IMR-90 (cell line): ENCODE results near the gene GIT2. TPM values are rescaled to one million over a fixed set of nuclear protein-coding genes. Genes with fewer than 3 reads are reported as not detected.
A peak's percentile ranks its signal among the peaks of the same experiment; 100 is the strongest.

ENCODE experiments used
- ATAC-seq: fragments of 200-7000 bp; cut with Tn5 transposase; 2 replicates; pipeline ENCODE4 v1.9.1; 2020; ENCODE audit warnings: low read depth, mild to moderate bottlenecking, moderate library complexity
- BruUV-seq: library from RNA; stranded (reverse); fragments of 400-500 nt; replicated peaks from 2 replicates; lab custom pipeline; 2021; lab: Mats Ljungman, UMichigan
- CTCF ChIA-PET: fragments of 300-600 bp; formaldehyde crosslinking; extraction: SDS; loops from one replicate; lab custom pipeline; 2021; ENCODE audit warnings: antibody characterized with exemption; lab: Yijun Ruan, JAX
- POLR2A ChIA-PET: fragments of 300-600 bp; sonication (Branson Sonifier 250); formaldehyde crosslinking; loops from one replicate; lab custom pipeline; 2022; ENCODE audit warnings: antibody characterized with exemption; ENCODE audit not compliant: unreplicated experiment; lab: Charles Lee
- DNase-seq: peaks from one replicate; pipeline ENCODE4 v3.0.0; 2013
- H2AFZ ChIP-seq: replicated peaks from 2 replicates; pipeline ENCODE3; 2013; ENCODE audit warnings: low read length, mild to moderate bottlenecking; ENCODE audit not compliant: poor library complexity
- H2AK5ac ChIP-seq: 2 replicates; pipeline ENCODE4 v1.6.1; 2013; ENCODE audit warnings: low read depth, low read length, inconsistent platforms
- H2AK9ac ChIP-seq: replicated peaks from 2 replicates; pipeline ENCODE3; 2013; ENCODE audit warnings: mild to moderate bottlenecking, low read depth, low read length, moderate library complexity; ENCODE audit not compliant: poor library complexity
- H2BK120ac ChIP-seq: 2 replicates; pipeline ENCODE4 v1.6.1; 2013; ENCODE audit warnings: low read depth, low read length, inconsistent platforms
- H2BK15ac ChIP-seq: 3 replicates; pipeline ENCODE4 v1.6.1; 2013; ENCODE audit warnings: low read depth, low read length, inconsistent platforms
- H2BK20ac ChIP-seq: 2 replicates; pipeline ENCODE4 v1.6.1; 2013; ENCODE audit warnings: low read depth, mild to moderate bottlenecking, inconsistent platforms, low read length, moderate library complexity
- H2BK5ac ChIP-seq: 2 replicates; pipeline ENCODE4 v1.6.1; 2013; ENCODE audit warnings: mild to moderate bottlenecking, low read depth, low read length, inconsistent platforms; ENCODE audit not compliant: poor library complexity, severe bottlenecking
- H3K14ac ChIP-seq: replicated peaks from 2 replicates; pipeline ENCODE4 v1.6.1; 2013; ENCODE audit warnings: low read depth, low read length, inconsistent platforms
- H3K18ac ChIP-seq: 2 replicates; pipeline ENCODE4 v1.6.1; 2013; ENCODE audit warnings: low read depth, low read length, control low read depth
- H3K23ac ChIP-seq: 2 replicates; pipeline ENCODE4 v1.6.1; 2013; ENCODE audit warnings: low read depth, low read length, inconsistent platforms
- H3K27ac ChIP-seq: 2 replicates; pipeline ENCODE4 v1.5.1; 2013; ENCODE audit warnings: mild to moderate bottlenecking, control low read depth, low read length; ENCODE audit not compliant: insufficient read depth
- H3K27me3 ChIP-seq: 2 replicates; pipeline ENCODE4 v1.6.1; 2013; ENCODE audit warnings: low read length; ENCODE audit not compliant: control insufficient read depth, insufficient read depth
- H3K36me3 ChIP-seq: 2 replicates; pipeline ENCODE4 v1.6.1; 2013; ENCODE audit warnings: low read length, mixed read lengths; ENCODE audit not compliant: control insufficient read depth, insufficient read depth
- H3K4ac ChIP-seq: 2 replicates; pipeline ENCODE4 v1.6.1; 2013; ENCODE audit warnings: low read depth, low read length, inconsistent platforms
- H3K4me1 ChIP-seq: 2 replicates; pipeline ENCODE4 v1.6.1; 2013; ENCODE audit warnings: low read length, mixed read lengths; ENCODE audit not compliant: control insufficient read depth, insufficient read depth
- H3K4me2 ChIP-seq: 2 replicates; pipeline ENCODE4 v1.6.1; 2013; ENCODE audit warnings: low read depth, mild to moderate bottlenecking, control low read depth, low read length, moderate library complexity
- H3K4me3 ChIP-seq: 2 replicates; pipeline ENCODE4 v1.5.1; 2013; ENCODE audit warnings: low read depth, mild to moderate bottlenecking, control low read depth, low read length, moderate library complexity; ENCODE audit not compliant: insufficient read depth
- H3K56ac ChIP-seq: 2 replicates; pipeline ENCODE4 v1.6.1; 2013; ENCODE audit warnings: low read length, inconsistent platforms; ENCODE audit not compliant: insufficient read depth; ENCODE audit errors: extremely low read depth
- H3K79me1 ChIP-seq, 2 experiments: 2 replicates each; pipeline ENCODE4 v1.6.1; 2013; ENCODE audit warnings: low read length in 2 of 2, inconsistent platforms in 1 of 2, low read depth in 1 of 2
- H3K9ac ChIP-seq: 2 replicates; pipeline ENCODE4 v1.6.1; 2013; ENCODE audit warnings: low read depth, low read length, control low read depth
- H3K9me1 ChIP-seq: 2 replicates; pipeline ENCODE4 v1.6.1; 2013; ENCODE audit warnings: low read length, inconsistent platforms; ENCODE audit not compliant: insufficient read depth
- H3K9me3 ChIP-seq: 2 replicates; pipeline ENCODE4 v1.6.1; 2013; ENCODE audit warnings: low read length; ENCODE audit not compliant: control insufficient read depth, insufficient read depth
- H4K20me1 ChIP-seq: 2 replicates; pipeline ENCODE4 v1.6.1; 2013; ENCODE audit warnings: low read length, inconsistent platforms; ENCODE audit not compliant: insufficient read depth
- H4K5ac ChIP-seq: 2 replicates; pipeline ENCODE4 v1.6.1; 2013; ENCODE audit warnings: mild to moderate bottlenecking, low read depth, low read length, control low read depth
- H4K8ac ChIP-seq, 2 experiments: 2 replicates each; pipeline ENCODE4 v1.6.1; 2013; ENCODE audit warnings: low read depth in 2 of 2, low read length in 2 of 2, control low read depth in 1 of 2, inconsistent platforms in 1 of 2
- H4K91ac ChIP-seq: 2 replicates; pipeline ENCODE4 v1.6.1; 2013; ENCODE audit warnings: low read depth, low read length, inconsistent platforms; ENCODE audit not compliant: insufficient read depth
- BHLHE40 ChIP-seq: fragments of 150-350 bp; IDR thresholded peaks from 2 replicates; pipeline ENCODE4 v1.6.1; 2016; ENCODE audit warnings: mild to moderate bottlenecking, low read depth, low read length
- CEBPB ChIP-seq: IDR thresholded peaks from 2 replicates; pipeline ENCODE4 v1.6.1; 2012; ENCODE audit warnings: low read depth, low read length, improper control_type of control experiment
- CHD1 ChIP-seq: IDR thresholded peaks from 2 replicates; pipeline ENCODE4 v1.6.1; 2012; ENCODE audit warnings: low read depth, low read length, improper control_type of control experiment
- CTCF ChIP-seq: conservative IDR thresholded peaks from 2 replicates; pipeline ENCODE4 v1.5.1; 2012; ENCODE audit warnings: mild to moderate bottlenecking, low read depth, low read length, improper control_type of control experiment
- ELK1 ChIP-seq: fragments of 150-350 bp; IDR thresholded peaks from 2 replicates; pipeline ENCODE4 v1.6.1; 2016; ENCODE audit warnings: low read depth, mild to moderate bottlenecking, low read length, moderate library complexity, borderline replicate concordance
- FOS ChIP-seq: fragments of 150-350 bp; IDR thresholded peaks from 2 replicates; pipeline ENCODE4 v1.6.1; 2016; ENCODE audit warnings: low read depth, low read length
- MAFK ChIP-seq: IDR thresholded peaks from 2 replicates; pipeline ENCODE4 v1.6.1; 2012; ENCODE audit warnings: low read depth, low read length, improper control_type of control experiment
- MAZ ChIP-seq: IDR thresholded peaks from 2 replicates; pipeline ENCODE4 v1.6.1; 2012; ENCODE audit warnings: low read depth, mild to moderate bottlenecking, low read length, improper control_type of control experiment, moderate library complexity, borderline replicate concordance
- MXI1 ChIP-seq: IDR thresholded peaks from 2 replicates; pipeline ENCODE4 v1.6.1; 2012; ENCODE audit warnings: low read depth, mild to moderate bottlenecking, low read length, moderate library complexity, borderline replicate concordance
- NFE2L2 ChIP-seq: fragments of 150-350 bp; IDR thresholded peaks from 2 replicates; pipeline ENCODE4 v1.6.1; 2016; ENCODE audit warnings: low read depth, mild to moderate bottlenecking, low read length
- POLR2A ChIP-seq: IDR thresholded peaks from 2 replicates; pipeline ENCODE4 v1.6.1; 2012; ENCODE audit warnings: mild to moderate bottlenecking, low read depth, low read length
- RAD21 ChIP-seq: IDR thresholded peaks from 2 replicates; pipeline ENCODE4 v1.6.1; 2012; ENCODE audit warnings: low read length, improper control_type of control experiment
- RCOR1 ChIP-seq: IDR thresholded peaks from 2 replicates; pipeline ENCODE4 v1.6.1; 2012; ENCODE audit warnings: mild to moderate bottlenecking, low read length, improper control_type of control experiment; ENCODE audit not compliant: insufficient replicate concordance
- RFX5 ChIP-seq: IDR thresholded peaks from 2 replicates; pipeline ENCODE4 v1.8.0; 2012; ENCODE audit warnings: low read depth, mild to moderate bottlenecking, low read length, moderate library complexity
- WGBS, 2 experiments: methylation state at CpG; one replicate each; pipeline versions ENCODE4 v1.1.5 to v1.1.7; 2013; ENCODE audit warnings: missing lambda C conversion rate in 2 of 2; ENCODE audit not compliant: insufficient read length in 1 of 2; ENCODE audit errors: extremely low coverage in 2 of 2; 5-methylcytosine and 5-hydroxymethylcytosine counted together
- dilution Hi-C: fragments of 300-500 bp; cut with HindIII; formaldehyde crosslinking; loops from one replicate; pipeline ENCODE4 v1.14.3; 2018; ENCODE audit warnings: low sequenced_read_pairs; ENCODE audit not compliant: unreplicated experiment
- in situ Hi-C: fragments of 300-500 bp; cut with MboI; formaldehyde crosslinking; loops from 3 replicates; pipeline ENCODE4 v1.14.3; 2019; ENCODE audit warnings: low sequenced_read_pairs, inconsistent platforms, mixed read lengths
- intact Hi-C: fragments of 100-400 bp; cut with micrococcal nuclease; formaldehyde crosslinking; loops from 2 replicates; pipeline ENCODE4 v1.10.0; 2022
- polyA plus RNA-seq, 3 experiments: library from polyadenylated mRNA; depleted of rRNA; stranded (reverse); fragments of >200 nt; gene quantifications; 2 replicates each; pipeline ENCODE4 v1.2.3, GENCODE V29; 2012; ENCODE audit warnings: low replicate concordance in 1 of 3
- total RNA-seq: library from RNA; depleted of rRNA; stranded (reverse); fragments of >200 nt; gene quantifications from 2 replicates; pipeline ENCODE4 v1.2.3, GENCODE V29; 2012

The GIT2 gene
- total and polyA plus RNA-seq, 2 of the 4 experiments (the other 2 are of a cell fraction) = 48.0 to 71.9 TPM

GRCh38 chr12:109988903-109989302 lies 7.3 kb downstream of the GIT2 start:
- peak overlapping the region; percentile 7; the same call in 1 of the 3 replicates for H2BK15ac ChIP-seq
- dilution Hi-C loops = no loop called here
- intact Hi-C loops = no loop called here
- no peak overlapping the region for H3K9ac ChIP-seq
- 93% methylated on average over 4 of the region's 8 CpGs; no CpG with 5 or more reads in 1 of the 2 experiments for WGBS, 2 experiments
- POLR2A ChIA-PET = no interaction called here
- H2BK5ac ChIP-seq = peak overlapping the region; percentile 48
- H3K4me3 ChIP-seq = no peak overlapping the region
- 0 out of 4 replicates have a peak overlapping the region, but pooled peaks of 1 of the 2 experiments have one; percentile 6 for H4K8ac ChIP-seq
- 0 out of 2 replicates have a peak overlapping the region, but pooled peaks have one; percentile 25 for H3K56ac ChIP-seq
- in situ Hi-C loops = no loop called here
- CTCF ChIA-PET = no interaction called here
- H4K20me1 ChIP-seq = peaks cover 7% of the 10 kb centered on the region; the same call in 1 of the 2 replicates
- BruUV-seq = no TSS peak
- H3K4me1 ChIP-seq = peaks cover 14% of the 10 kb centered on the region
- H2AFZ ChIP-seq = no peak overlapping the region
- H2BK120ac ChIP-seq = peak overlapping the region; percentile 35; the same call in 1 of the 2 replicates
- peak overlapping the region; percentile 25; the same call in 1 of the 2 replicates for H3K23ac ChIP-seq
- H3K4ac ChIP-seq = peak overlapping the region; percentile 61; the same call in 1 of the 2 replicates
- H3K9me3 ChIP-seq = no peaks in the 10 kb centered on the region
- H3K27me3 ChIP-seq = no peaks in the 10 kb centered on the region
- ATAC-seq (no peak), DNase-seq (no peak)
- H2AK5ac ChIP-seq = peak overlapping the region; percentile 81; the same call in 1 of the 2 replicates
- 0 out of 2 replicates have a peak overlapping the region, but pooled peaks have one; percentile 12 for H4K5ac ChIP-seq
- H4K91ac ChIP-seq = no peak overlapping the region
- H3K79me1 ChIP-seq = peaks cover 28 to 61% of the 10 kb centered on the region in 2 experiments
- peaks cover 20% of the 10 kb centered on the region for H3K36me3 ChIP-seq
- H2BK20ac ChIP-seq = peak overlapping the region; percentile 66; the same call in 1 of the 2 replicates
- peak overlapping the region; percentile 77; the same call in 1 of the 2 replicates for H3K18ac ChIP-seq
- H3K27ac ChIP-seq = peak overlapping the region; percentile 45; the same call in 1 of the 2 replicates
- H3K14ac ChIP-seq = peak overlapping the region; percentile 52; the same call in 1 of the 2 replicates
- no peak overlapping the region; the same call in 1 of the 2 replicates for H3K4me2 ChIP-seq
- TF ChIP-seq CHD1 = no peak
- no peak for TF ChIP-seq POLR2A
- no peak for TF ChIP-seq NFE2L2
- TF ChIP-seq CEBPB = no peak
- no peak for TF ChIP-seq MAZ
- TF ChIP-seq ELK1 = no peak
- TF ChIP-seq FOS = no peak
- no peak for TF ChIP-seq RCOR1
- TF ChIP-seq MXI1 = no peak
- TF ChIP-seq CTCF = no peak
- TF ChIP-seq RAD21 = no peak
- no peak for TF ChIP-seq RFX5
- TF ChIP-seq BHLHE40 = no peak
- no peak for TF ChIP-seq MAFK
- H3K9me1 ChIP-seq = peaks cover 11% of the 10 kb centered on the region
- H2AK9ac ChIP-seq = no peak overlapping the region
